CD4-positive, alpha-beta memory T cell (primary cell): ENCODE results near the gene PCNP. TPM values are rescaled to one million over a fixed set of nuclear protein-coding genes. Genes with fewer than 3 reads are reported as not detected.
"Not testable (repeated sequence)": the region's sequence is repeated elsewhere in the genome, so short reads cannot be mapped to it uniquely, and the experiment has no call there.

Experiments
- CTCF ChIA-PET: fragments of 350-600 bp; sonication (Branson Sonifier 250); formaldehyde crosslinking; loops from one replicate; lab custom pipeline; 2021; ENCODE audit warnings: inconsistent platforms; ENCODE audit not compliant: partially characterized antibody; lab: Charles Lee
- POLR2A ChIA-PET: fragments of 350-600 bp; sonication (Branson Sonifier 250); formaldehyde crosslinking; loops from one replicate; lab custom pipeline; 2021; ENCODE audit not compliant: partially characterized antibody; lab: Charles Lee
- DNase-seq, 5 donors: peaks; one replicate each; pipeline versions ENCODE4 v3.0.0 to v3.0.0-alpha.2; 2020 to 2022; ENCODE audit warnings: mixed read lengths in 1 of 5
- H3K27ac ChIP-seq: one replicate; pipeline ENCODE4 v1.7.0; 2013; ENCODE audit warnings: low read depth, low read length
- H3K27me3 ChIP-seq: 2 replicates; pipeline ENCODE4 v1.7.0; 2013; ENCODE audit warnings: mild to moderate bottlenecking, low read length, moderate library complexity; ENCODE audit not compliant: insufficient read depth
- H3K36me3 ChIP-seq: 2 replicates; pipeline ENCODE4 v1.7.0; 2013; ENCODE audit warnings: mild to moderate bottlenecking, low read length, moderate library complexity; ENCODE audit not compliant: insufficient read depth
- H3K4me1 ChIP-seq: 2 replicates; pipeline ENCODE4 v1.7.0; 2013; ENCODE audit warnings: mild to moderate bottlenecking, low read length, moderate library complexity; ENCODE audit not compliant: insufficient read depth
- H3K4me3 ChIP-seq, 2 donors: one replicate each; pipeline ENCODE4 v1.7.0; 2013; ENCODE audit warnings: low read length in 2 of 2, mild to moderate bottlenecking in 1 of 2
- H3K9me3 ChIP-seq, 2 donors: one replicate each; pipeline ENCODE4 v1.7.0; 2013; ENCODE audit warnings: low read length in 2 of 2, control low read depth in 1 of 2; ENCODE audit not compliant: control insufficient read depth in 1 of 2
- H3K27ac Mint-ChIP-seq, 7 donors: one replicate each; pipeline ENCODE4 v1.8.0; 2020 to 2021; ENCODE audit warnings: mixed read lengths in 7 of 7, mild to moderate bottlenecking in 6 of 7, inconsistent platforms in 3 of 7, moderate library complexity in 3 of 7
- H3K27me3 Mint-ChIP-seq, 2 donors: one replicate each; pipeline ENCODE4 v1.8.0; 2020 to 2021; ENCODE audit warnings: mixed read lengths in 2 of 2
- H3K36me3 Mint-ChIP-seq, 2 donors: one replicate each; pipeline ENCODE4 v1.8.0; 2020 to 2021; ENCODE audit warnings: mixed read lengths in 2 of 2, inconsistent platforms in 1 of 2, mild to moderate bottlenecking in 1 of 2
- H3K4me1 Mint-ChIP-seq, 4 donors: one replicate each; pipeline ENCODE4 v1.8.0; 2020 to 2021; ENCODE audit warnings: mixed read lengths in 4 of 4, mild to moderate bottlenecking in 1 of 4
- H3K4me3 Mint-ChIP-seq, 8 donors: one replicate each; pipeline ENCODE4 v1.8.0; 2020 to 2021; ENCODE audit warnings: mixed read lengths in 8 of 8, mild to moderate bottlenecking in 7 of 8, moderate library complexity in 6 of 8, inconsistent platforms in 3 of 8
- H3K9me3 Mint-ChIP-seq, 8 donors: one replicate each; pipeline ENCODE4 v1.8.0; 2020 to 2021; ENCODE audit warnings: mixed read lengths in 8 of 8, mild to moderate bottlenecking in 5 of 8, inconsistent platforms in 3 of 8, moderate library complexity in 1 of 8
- intact Hi-C: fragments of 100-400 bp; cut with micrococcal nuclease; formaldehyde crosslinking; loops from one replicate; pipeline ENCODE4 v1.15.1; 2023
- polyA plus RNA-seq, 2 donors: library from polyadenylated mRNA; unstranded; fragments of 300-500 nt; fragmentation: Illumina TruSeq; gene quantifications; one replicate each; pipeline ENCODE4 v1.2.3, GENCODE V29; 2021
- total RNA-seq, 2 experiments: library from RNA; stranded (reverse); gene quantifications; one replicate each; pipeline ENCODE4 v1.2.3, GENCODE V29; 2021

Gene PCNP
- total and polyA plus RNA-seq, 4 experiments from 2014 or later: 117 to 189 (median 163) TPM

DNA sequence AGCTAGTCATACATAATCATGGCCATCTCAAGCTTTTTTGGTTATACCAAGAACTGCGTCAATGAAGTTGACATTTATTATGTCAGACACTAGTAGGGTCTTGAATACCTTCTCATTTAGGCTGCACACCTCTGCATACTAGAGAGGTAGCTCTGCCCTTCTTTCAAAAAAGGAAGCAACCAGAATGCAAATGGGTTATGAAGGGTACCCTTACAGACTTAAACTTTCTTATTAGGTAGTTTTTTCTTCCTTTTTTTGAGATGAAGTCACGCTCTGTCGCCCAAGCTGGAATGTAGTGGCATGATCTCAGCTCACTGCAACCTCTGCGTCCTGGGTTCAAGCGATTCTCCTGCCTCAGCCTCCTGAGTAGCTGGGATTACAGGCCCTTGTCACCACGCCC lies 3.3 kb downstream of the PCNP start:
- Mint-ChIP-seq H3K9me3 (peaks cover 0 to 2% (median 0%) of the 10 kb centered on the region in 8 donors), H3K27ac (peak overlapping the region in 1 of 7 donors; percentile 49), H3K4me1 (peaks cover 41 to 71% (median 52%) of the 10 kb centered on the region in 4 donors), H3K4me3 (peak overlapping the region in 2 of 8 donors; percentile 15 to 17), H3K27me3 (no peaks in the 10 kb centered on the region), H3K36me3 (peaks cover 9 to 55% of the 10 kb centered on the region in 2 donors)
- CTCF ChIA-PET: no interaction called here
- Histone ChIP-seq H3K36me3 (peaks cover 11% of the 10 kb centered on the region), H3K4me3 (no peak overlapping the region), H3K27me3 (no peaks in the 10 kb centered on the region), H3K27ac (no peak overlapping the region), H3K9me3 (no peaks in the 10 kb centered on the region), H3K4me1 (peaks cover 63% of the 10 kb centered on the region)
- POLR2A ChIA-PET: interaction anchor here (1.8 kb wide), 1 partner anchor 16 kb away, joined by 4 read pairs; the partner anchor contains the start of gene TRMT10C
- DNase-seq: no peak
- intact Hi-C loops: loop anchor here (10.0 kb wide), 2 partner anchors 358 to 502 kb away; no protein-coding TSS in a partner anchor

DNA sequence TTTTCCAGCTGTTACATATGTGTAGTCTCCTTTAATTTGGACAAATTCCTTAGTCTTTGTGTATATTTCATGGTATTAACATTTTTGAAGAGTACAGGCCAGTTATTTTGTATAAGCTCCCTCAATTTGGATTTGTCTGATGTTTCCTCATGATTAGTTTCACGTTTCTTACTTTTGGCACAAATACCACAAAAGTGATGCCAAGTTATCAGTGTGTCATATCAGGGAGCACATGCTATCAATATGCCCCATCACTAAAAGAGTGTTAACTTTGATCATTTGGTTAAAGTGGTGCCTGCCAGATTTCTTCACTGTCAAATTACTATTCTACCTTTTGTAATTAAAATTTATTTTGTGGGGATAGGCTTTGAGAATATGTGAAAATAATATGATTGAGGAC lies 14.6 kb downstream of the PCNP start:
- Histone ChIP-seq H3K27me3 (no peaks in the 10 kb centered on the region), H3K36me3 (peaks cover 17% of the 10 kb centered on the region), H3K9me3 (no peaks in the 10 kb centered on the region), H3K27ac (no peak overlapping the region), H3K4me3 (no peak overlapping the region), H3K4me1 (peaks cover 7% of the 10 kb centered on the region)
- H3K36me3 Mint-ChIP-seq: peaks cover 43 to 68% of the 10 kb centered on the region in 2 donors
- ChIA-PET POLR2A (interaction anchor here (0.9 kb wide), 1 partner anchor 15 kb away, joined by 5 read pairs; no protein-coding TSS in a partner anchor), CTCF (interaction anchor here (1.4 kb wide), 1 partner anchor 15 kb away, joined by 4 read pairs; the partner anchor contains the start of gene PCNP)
- H3K4me1 Mint-ChIP-seq: peaks cover 20 to 48% (median 33%) of the 10 kb centered on the region in 4 donors
- H3K9me3 Mint-ChIP-seq: peaks cover 0 to 1% (median 0%) of the 10 kb centered on the region in 8 donors
- H3K27ac Mint-ChIP-seq: peak overlapping the region in 4 of 7 donors; percentile 33 to 65 (median 53)
- H3K4me3 Mint-ChIP-seq: no peak overlapping the region
- intact Hi-C loops: no loop called here
- H3K27me3 Mint-ChIP-seq: no peaks in the 10 kb centered on the region
- DNase-seq: no peak

DNA sequence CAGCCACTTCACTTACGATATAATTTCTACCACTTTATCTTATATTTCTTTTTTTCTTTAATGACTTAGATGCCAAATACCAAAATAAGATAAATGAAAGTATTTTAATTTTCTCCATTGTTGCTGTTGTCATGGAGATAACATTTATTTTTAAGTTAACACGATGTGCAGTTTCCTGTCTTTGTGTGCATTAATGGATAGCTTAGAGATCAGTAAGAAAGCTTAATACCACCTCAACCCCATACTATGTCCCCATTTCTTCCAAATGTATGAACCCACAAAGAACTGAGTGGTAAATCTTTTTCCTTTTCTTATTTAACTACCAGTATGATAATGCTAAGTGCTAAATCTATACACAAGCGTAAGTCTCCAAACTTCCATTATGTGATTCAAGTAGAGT lies 17.1 kb downstream of the PCNP start:
- CTCF ChIA-PET: no interaction called here

DNA sequence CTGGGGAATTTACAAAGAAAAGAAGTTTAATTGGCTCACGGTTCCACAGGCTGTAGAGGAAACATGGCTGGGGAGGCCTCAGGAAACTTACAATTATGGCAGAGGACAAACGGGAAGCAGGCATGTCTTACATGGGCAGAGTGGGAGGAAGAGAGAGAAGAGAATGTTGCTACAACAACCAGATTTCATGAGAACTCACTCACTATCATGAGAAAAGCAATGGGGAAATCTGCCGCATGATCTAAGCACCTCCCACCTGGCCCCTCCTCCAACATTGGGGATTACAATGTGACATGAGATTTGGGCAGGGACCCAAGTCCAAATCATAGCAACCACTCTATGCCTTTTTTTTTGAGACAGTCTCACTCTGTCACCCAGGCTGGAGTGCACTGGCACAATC lies 28.8 kb downstream of the PCNP start:
- intact Hi-C loops: no loop called here
- Mint-ChIP-seq H3K4me1 (peaks cover 0 to 9% (median 1%) of the 10 kb centered on the region in 4 donors), H3K27me3 (no peaks in the 10 kb centered on the region), H3K9me3 (peaks cover 0 to 2% (median 0%) of the 10 kb centered on the region in 8 donors), H3K36me3 (peaks cover 0 to 2% of the 10 kb centered on the region in 2 donors), H3K27ac (peak overlapping the region in 1 of 7 donors; percentile 37), H3K4me3 (no peak overlapping the region)
- H3K36me3 ChIP-seq: no peaks in the 10 kb centered on the region
- H3K9me3 ChIP-seq: no peaks in the 10 kb centered on the region
- no peaks in the 10 kb centered on the region for H3K4me1 ChIP-seq
- no peak overlapping the region for H3K27ac ChIP-seq
- ChIA-PET POLR2A (no interaction called here), CTCF (no interaction called here)
- no peaks in the 10 kb centered on the region for H3K27me3 ChIP-seq
- DNase-seq: no peak
- no peak overlapping the region for H3K4me3 ChIP-seq

More for the DNA sequence above, 17.1 kb downstream of the PCNP start:
- POLR2A ChIA-PET: no interaction called here
- Mint-ChIP-seq H3K27me3 (no peaks in the 10 kb centered on the region), H3K4me3 (no peak overlapping the region), H3K9me3 (peaks cover 0 to 3% (median 0%) of the 10 kb centered on the region in 8 donors), H3K4me1 (peaks cover 13 to 41% (median 25%) of the 10 kb centered on the region in 4 donors), H3K27ac (peak overlapping the region in 6 of 7 donors; percentile 4 to 78 (median 70)), H3K36me3 (peaks cover 33 to 69% of the 10 kb centered on the region in 2 donors)
- Histone ChIP-seq H3K4me3 (no peak overlapping the region), H3K9me3 (no peaks in the 10 kb centered on the region), H3K36me3 (peaks cover 19% of the 10 kb centered on the region), H3K27me3 (no peaks in the 10 kb centered on the region), H3K27ac (no peak overlapping the region), H3K4me1 (peaks cover 4% of the 10 kb centered on the region)
- intact Hi-C loops: no loop called here
- peak in 1 of 5 donors; percentile 12 for DNase-seq

DNA sequence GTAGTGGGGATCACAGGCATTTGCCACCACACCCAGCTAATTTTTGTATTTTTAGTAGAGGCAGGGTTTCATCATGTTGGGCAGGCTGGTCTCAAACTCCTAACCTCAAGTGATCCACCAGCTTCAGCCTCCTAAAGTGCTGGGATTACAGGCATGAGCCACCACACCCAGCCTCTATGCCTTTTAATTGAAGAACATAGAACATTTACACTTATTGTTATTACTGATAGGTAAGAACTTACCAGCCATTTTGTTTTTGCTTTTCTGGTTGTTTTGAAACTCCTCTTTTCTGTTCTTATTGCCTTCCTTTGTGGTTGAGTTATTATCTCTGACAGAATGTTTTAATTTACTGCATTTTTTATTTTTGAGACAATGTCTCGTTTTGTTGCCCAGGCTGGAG lies 29.2 kb downstream of the PCNP start:
- CTCF ChIA-PET: no interaction called here
- peaks cover 0 to 2% (median 0%) of the 10 kb centered on the region in 8 donors for H3K9me3 Mint-ChIP-seq
- intact Hi-C loops: no loop called here

DNA sequence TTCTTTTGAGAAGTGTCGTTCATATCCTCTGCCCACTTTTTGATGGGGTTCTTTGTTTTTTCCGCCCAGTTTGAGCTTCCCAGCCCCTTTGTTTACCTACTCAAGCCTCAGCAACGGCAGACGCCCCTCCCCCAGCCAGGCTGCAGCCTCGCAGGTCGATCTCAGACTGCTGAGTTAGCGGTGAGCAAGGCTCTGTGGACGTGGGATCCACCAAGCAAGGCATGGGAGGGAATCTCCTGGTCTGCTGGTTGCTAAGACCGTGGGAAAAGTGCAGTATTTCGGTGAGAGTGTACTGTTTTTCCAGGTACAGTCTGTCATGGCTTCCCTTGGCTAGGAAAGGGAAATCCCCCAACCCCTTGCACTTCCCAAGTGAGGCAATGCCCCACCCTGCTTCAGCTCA lies 31.4 kb downstream of the PCNP start:
- H3K27ac Mint-ChIP-seq, intact Hi-C loops: not testable (repeated sequence)

More for the DNA sequence above, 29.2 kb downstream of the PCNP start:
- H3K27ac ChIP-seq: no peak overlapping the region
- no peak for DNase-seq
- POLR2A ChIA-PET: no interaction called here
- H3K4me1 ChIP-seq: no peaks in the 10 kb centered on the region
- H3K27me3 Mint-ChIP-seq: no peaks in the 10 kb centered on the region
- no peak overlapping the region for H3K4me3 Mint-ChIP-seq
- peaks cover 0 to 9% (median 1%) of the 10 kb centered on the region in 4 donors for H3K4me1 Mint-ChIP-seq
- no peak overlapping the region for H3K27ac Mint-ChIP-seq
- no peak overlapping the region for H3K4me3 ChIP-seq
- H3K27me3 ChIP-seq: no peaks in the 10 kb centered on the region
- no peaks in the 10 kb centered on the region for H3K9me3 ChIP-seq
- peaks cover 0 to 2% of the 10 kb centered on the region in 2 donors for H3K36me3 Mint-ChIP-seq
- H3K36me3 ChIP-seq: no peaks in the 10 kb centered on the region

DNA sequence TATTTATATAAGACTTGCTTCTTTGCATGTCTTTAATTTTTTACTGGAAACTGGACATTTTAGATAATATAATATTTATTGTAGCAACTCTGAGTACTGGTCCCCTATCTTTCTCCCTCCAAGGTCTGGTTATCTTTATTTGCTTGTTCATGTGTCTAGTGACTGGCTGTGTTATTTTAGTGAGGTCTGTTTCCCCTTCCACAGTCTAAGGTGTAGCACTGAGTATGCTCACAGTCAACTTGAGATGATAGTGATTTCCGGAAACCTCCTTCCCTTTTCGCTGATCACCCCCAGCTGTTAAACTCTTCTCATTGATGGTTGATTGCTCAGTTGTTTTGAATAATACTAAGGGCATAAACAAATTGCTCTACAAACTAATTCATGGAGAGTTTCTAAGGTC lies 37.0 kb downstream of the PCNP start:
- Mint-ChIP-seq H3K9me3 (peaks cover 0 to under 1% (median 0%) of the 10 kb centered on the region in 8 donors), H3K4me1 (no peaks in the 10 kb centered on the region), H3K36me3 (no peaks in the 10 kb centered on the region), H3K4me3 (no peak overlapping the region), H3K27ac (no peak overlapping the region), H3K27me3 (no peaks in the 10 kb centered on the region)
- no peaks in the 10 kb centered on the region for H3K36me3 ChIP-seq
- CTCF ChIA-PET: no interaction called here
- intact Hi-C loops: no loop called here
- POLR2A ChIA-PET: no interaction called here
- no peaks in the 10 kb centered on the region for H3K4me1 ChIP-seq
- H3K27ac ChIP-seq: no peak overlapping the region
- no peaks in the 10 kb centered on the region for H3K27me3 ChIP-seq
- H3K9me3 ChIP-seq: no peaks in the 10 kb centered on the region
- no peak overlapping the region for H3K4me3 ChIP-seq
- no peak for DNase-seq

More for the DNA sequence above, 31.4 kb downstream of the PCNP start:
- DNase-seq, H3K4me3 ChIP-seq, H3K9me3 ChIP-seq, H3K36me3 Mint-ChIP-seq, H3K27me3 Mint-ChIP-seq, H3K9me3 Mint-ChIP-seq, H3K36me3 ChIP-seq, H3K27me3 ChIP-seq, H3K4me3 Mint-ChIP-seq, H3K4me1 ChIP-seq, H3K4me1 Mint-ChIP-seq, CTCF ChIA-PET, POLR2A ChIA-PET, H3K27ac ChIP-seq: not testable (repeated sequence)
